IPS-15b (cell line): ENCODE measurements around the gene CEACAM20.
"Not testable (repeated sequence)": the region's sequence is repeated elsewhere in the genome, so short reads cannot be mapped to it uniquely, and the experiment has no call there.

Source experiments
- H3K27me3 ChIP-seq: one replicate; pipeline ENCODE4 v1.6.1; 2013; ENCODE audit warnings: low read length; ENCODE audit not compliant: control insufficient read depth, insufficient read depth
- H3K36me3 ChIP-seq: one replicate; pipeline ENCODE4 v1.6.1; 2013; ENCODE audit warnings: low read length; ENCODE audit not compliant: control insufficient read depth, insufficient read depth
- H3K4me1 ChIP-seq: one replicate; pipeline ENCODE4 v1.6.1; 2013; ENCODE audit warnings: mild to moderate bottlenecking, low read length; ENCODE audit not compliant: control insufficient read depth, insufficient read depth
- H3K4me3 ChIP-seq: one replicate; pipeline ENCODE4 v1.5.1; 2013; ENCODE audit warnings: low read depth, low read length
- H3K9ac ChIP-seq: one replicate; pipeline ENCODE4 v1.6.1; 2013; ENCODE audit warnings: low read depth, mild to moderate bottlenecking, low read length
- H3K9me3 ChIP-seq: one replicate; pipeline ENCODE4 v1.6.1; 2013; ENCODE audit warnings: mild to moderate bottlenecking, low read length; ENCODE audit not compliant: control insufficient read depth, insufficient read depth

CEACAM20 gene

GRCh38 chr19:44567745-44568144 lies 38.3 kb upstream of the CEACAM20 start:
- H3K9ac ChIP-seq, result no peak overlapping the region
- no peaks in the 10 kb centered on the region for H3K36me3 ChIP-seq
- H3K27me3 ChIP-seq, result no peaks in the 10 kb centered on the region
- H3K9me3 ChIP-seq, result no peaks in the 10 kb centered on the region
- H3K4me3 ChIP-seq, result no peak overlapping the region
- no peaks in the 10 kb centered on the region for H3K4me1 ChIP-seq

- Histone ChIP-seq H3K4me1 (no peaks in the 10 kb centered on the region), H3K9me3 (no peaks in the 10 kb centered on the region), H3K4me3 (no peak overlapping the region), H3K36me3 (no peaks in the 10 kb centered on the region), H3K9ac (no peak overlapping the region), H3K27me3 (no peaks in the 10 kb centered on the region)
Observed at GRCh38 chr19:44566984-44567383, 37.5 kb upstream of the CEACAM20 start.

DNA sequence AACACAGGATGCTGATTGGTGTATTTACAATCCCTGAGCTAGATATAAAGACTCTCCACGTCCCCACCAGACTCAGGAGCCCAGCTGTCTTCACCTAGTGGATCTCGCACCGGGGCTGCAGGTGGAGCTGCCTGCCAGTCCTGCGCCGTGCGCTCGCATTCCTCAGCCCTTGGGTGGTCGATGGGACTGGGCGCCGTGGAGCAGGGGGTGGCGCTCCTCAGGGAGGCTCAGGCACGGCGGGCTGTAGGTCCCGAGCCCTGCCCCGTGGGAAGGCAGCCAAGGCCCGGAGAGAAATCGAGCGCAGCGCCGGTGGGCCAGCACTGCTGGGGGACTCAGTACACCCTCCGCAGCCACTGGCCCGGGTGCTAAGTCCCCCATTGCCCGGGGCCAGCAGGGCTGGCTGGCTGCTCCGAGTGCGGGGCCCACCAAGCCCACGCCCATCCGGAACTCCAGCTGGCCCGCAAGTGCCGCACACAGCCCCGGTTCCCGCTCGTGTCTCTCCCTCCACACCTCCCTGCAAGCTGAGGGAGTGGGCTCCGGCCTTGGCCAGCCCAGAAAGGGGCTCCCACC lies 33.7 kb upstream of the CEACAM20 start:
- H3K36me3 ChIP-seq, H3K4me1 ChIP-seq, H3K9me3 ChIP-seq, H3K9ac ChIP-seq, H3K4me3 ChIP-seq, H3K27me3 ChIP-seq: not testable (repeated sequence)

DNA sequence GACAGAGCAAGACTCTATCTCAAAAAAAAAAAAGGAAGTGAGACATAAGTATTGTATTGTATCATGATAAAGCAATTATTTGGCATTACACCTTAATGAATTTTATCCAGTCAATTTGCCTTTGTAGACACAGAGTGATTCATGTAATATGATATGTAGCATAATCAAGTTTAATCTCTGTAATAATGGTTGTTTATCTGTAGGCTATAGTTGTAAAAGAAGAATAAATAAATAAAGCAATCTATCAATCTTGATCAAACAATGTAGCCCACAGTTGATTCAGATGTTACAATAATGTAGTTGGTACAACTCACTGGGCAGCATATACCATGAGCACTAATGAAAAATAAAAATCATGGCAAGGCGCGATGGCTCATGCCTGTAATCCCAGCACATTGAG lies 28.5 kb upstream of the CEACAM20 start:
- Histone ChIP-seq H3K27me3 (no peaks in the 10 kb centered on the region), H3K9me3 (no peaks in the 10 kb centered on the region), H3K36me3 (no peaks in the 10 kb centered on the region), H3K4me3 (no peak overlapping the region), H3K4me1 (no peaks in the 10 kb centered on the region), H3K9ac (no peak overlapping the region)

DNA sequence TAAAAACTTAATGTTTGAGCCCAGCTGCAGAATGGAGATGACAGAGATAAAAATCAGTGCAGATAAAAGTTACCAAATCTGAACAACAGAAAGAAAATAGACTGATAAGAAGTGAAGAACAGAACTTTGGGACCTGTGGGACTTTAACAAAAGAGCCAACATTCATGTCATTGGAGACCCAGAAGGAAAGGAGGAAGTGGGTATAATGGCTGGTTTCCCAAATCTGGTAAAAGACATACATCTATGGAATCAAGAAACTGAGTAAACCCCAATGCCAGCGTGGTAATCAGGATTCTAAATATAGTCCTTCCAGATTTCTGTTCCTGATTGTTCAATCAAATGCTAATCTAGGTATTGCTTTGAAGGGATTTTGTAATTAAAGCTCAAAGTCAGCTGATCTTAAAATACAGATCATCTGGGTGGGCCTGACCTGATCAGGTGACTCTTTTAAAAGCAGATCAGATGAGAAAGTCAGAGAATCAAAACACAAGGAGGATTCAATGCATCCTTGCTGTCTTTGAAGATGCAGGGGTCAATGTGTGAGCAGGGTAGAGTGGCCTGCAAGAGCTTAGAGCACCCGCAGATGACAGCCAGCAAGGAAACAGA lies 25.3 kb upstream of the CEACAM20 start:
- H3K9me3 ChIP-seq, result no peaks in the 10 kb centered on the region
- no peaks in the 10 kb centered on the region for H3K36me3 ChIP-seq
- no peaks in the 10 kb centered on the region for H3K27me3 ChIP-seq
- no peaks in the 10 kb centered on the region for H3K4me1 ChIP-seq
- no peak overlapping the region for H3K4me3 ChIP-seq
- H3K9ac ChIP-seq, result no peak overlapping the region

DNA sequence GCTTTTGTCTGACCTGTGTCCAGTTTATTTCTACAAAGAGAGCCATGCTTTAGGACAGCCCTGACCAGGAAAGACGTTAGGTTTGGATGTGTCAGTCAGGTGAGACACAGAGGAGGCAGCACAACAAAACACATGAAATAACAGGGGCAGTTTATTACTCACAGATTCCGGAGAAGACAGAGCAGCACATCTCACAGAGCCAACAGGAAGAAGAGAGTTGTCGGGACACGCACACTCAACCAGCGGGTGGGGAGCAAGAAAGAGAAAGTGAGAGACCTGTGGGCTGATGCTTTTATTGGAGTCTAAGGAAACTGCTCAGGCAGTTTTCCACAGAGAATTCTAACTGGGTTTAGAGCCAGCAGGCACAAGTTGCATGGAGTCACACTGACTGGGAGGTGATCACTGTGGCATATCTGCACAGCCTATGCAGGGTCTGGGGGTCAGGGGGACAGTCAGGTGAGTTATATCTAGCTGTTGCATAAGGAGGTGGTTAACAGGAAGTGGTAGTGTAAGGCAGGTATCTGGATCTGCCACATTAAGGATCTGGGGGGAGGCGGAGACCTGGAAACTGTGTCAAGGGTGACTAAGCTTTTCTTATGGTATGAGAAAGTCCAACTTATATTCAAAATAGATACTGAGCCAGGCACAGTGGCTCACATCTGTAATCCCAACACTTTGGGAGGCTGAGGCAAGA lies 24.1 kb upstream of the CEACAM20 start:
- Histone ChIP-seq H3K36me3 (no peaks in the 10 kb centered on the region), H3K9ac (peak overlapping the region; percentile 12), H3K27me3 (no peaks in the 10 kb centered on the region), H3K9me3 (no peaks in the 10 kb centered on the region), H3K4me1 (no peaks in the 10 kb centered on the region), H3K4me3 (no peak overlapping the region)

GRCh38 chr19:44552324-44552723 lies 22.8 kb upstream of the CEACAM20 start:
- Histone ChIP-seq H3K4me3 (no peak overlapping the region), H3K4me1 (no peaks in the 10 kb centered on the region), H3K36me3 (no peaks in the 10 kb centered on the region), H3K9ac (no peak overlapping the region), H3K27me3 (no peaks in the 10 kb centered on the region), H3K9me3 (no peaks in the 10 kb centered on the region)

DNA sequence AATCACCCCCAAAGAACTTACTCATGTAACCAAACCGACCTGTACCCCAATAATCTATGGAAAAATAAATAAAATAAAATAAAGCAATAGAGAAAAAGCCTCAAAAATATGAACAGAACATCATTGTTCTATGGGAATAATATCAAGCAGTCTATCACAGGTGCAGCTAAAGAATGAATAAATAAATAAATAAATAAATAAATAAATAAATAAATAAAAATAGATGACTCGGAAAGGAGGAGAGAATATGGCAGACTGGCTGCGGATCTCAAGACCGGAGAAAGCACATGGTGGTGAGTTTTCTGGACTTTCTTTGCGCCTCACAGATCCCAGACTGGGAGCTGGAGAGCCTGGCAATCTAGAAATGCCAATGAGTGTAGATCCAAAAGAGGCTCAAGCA lies 22.4 kb upstream of the CEACAM20 start:
- no peaks in the 10 kb centered on the region for H3K9me3 ChIP-seq
- H3K9ac ChIP-seq, result no peak overlapping the region
- H3K27me3 ChIP-seq, result no peaks in the 10 kb centered on the region
- H3K4me3 ChIP-seq, result no peak overlapping the region
- no peaks in the 10 kb centered on the region for H3K36me3 ChIP-seq
- H3K4me1 ChIP-seq, result no peaks in the 10 kb centered on the region

- H3K4me3 ChIP-seq, H3K9ac ChIP-seq, H3K36me3 ChIP-seq, H3K4me1 ChIP-seq, H3K9me3 ChIP-seq, H3K27me3 ChIP-seq: not testable (repeated sequence)
Observed at GRCh38 chr19:44550976-44551375, 21.5 kb upstream of the CEACAM20 start.

- no peaks in the 10 kb centered on the region for H3K9me3 ChIP-seq
- H3K27me3 ChIP-seq, result no peaks in the 10 kb centered on the region
- no peaks in the 10 kb centered on the region for H3K36me3 ChIP-seq
- no peaks in the 10 kb centered on the region for H3K4me1 ChIP-seq
- H3K4me3 ChIP-seq, result no peak overlapping the region
- no peak overlapping the region for H3K9ac ChIP-seq
Observed at GRCh38 chr19:44549507-44549906, 20.0 kb upstream of the CEACAM20 start.

GRCh38 chr19:44548736-44549135 lies 19.3 kb upstream of the CEACAM20 start:
- Histone ChIP-seq H3K4me3 (no peak overlapping the region), H3K9ac (no peak overlapping the region), H3K36me3 (no peaks in the 10 kb centered on the region), H3K27me3 (no peaks in the 10 kb centered on the region), H3K4me1 (no peaks in the 10 kb centered on the region), H3K9me3 (no peaks in the 10 kb centered on the region)

DNA sequence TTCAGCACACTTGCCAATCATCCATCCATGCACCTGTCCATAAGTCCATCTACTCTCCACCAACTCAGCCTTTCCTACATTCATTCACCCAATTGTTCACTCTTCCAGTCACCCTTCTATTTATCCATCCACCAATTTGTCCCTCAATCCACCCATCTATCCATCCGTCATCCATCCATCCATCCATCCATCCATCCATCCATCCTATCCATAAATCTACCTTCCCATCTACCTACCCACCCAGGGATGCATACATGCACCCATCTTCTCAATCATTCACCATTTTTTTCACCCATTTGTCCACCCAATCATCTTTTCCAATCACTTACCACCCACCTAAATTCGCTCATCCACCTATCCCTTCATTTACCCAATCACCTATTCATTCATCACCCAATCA lies 14.6 kb upstream of the CEACAM20 start:
- H3K27me3 ChIP-seq, result peaks cover 5% of the 10 kb centered on the region
- no peaks in the 10 kb centered on the region for H3K36me3 ChIP-seq
- no peaks in the 10 kb centered on the region for H3K4me1 ChIP-seq
- H3K9ac ChIP-seq, result no peak overlapping the region
- no peak overlapping the region for H3K4me3 ChIP-seq
- no peaks in the 10 kb centered on the region for H3K9me3 ChIP-seq
